HTR-8/SVneo (cell line): ENCODE measurements around the gene KIAA1958.

Source experiments
- DNase-seq: peaks from one replicate; pipeline ENCODE4 v3.0.0; 2011; ENCODE audit warnings: low spot score, mixed read lengths; ENCODE audit not compliant: insufficient read length
- FAIRE-seq: peaks from 2 replicates; lab custom pipeline; 2011; peaks lifted over from hg19 to GRCh38; lab: Jason Lieb, UNC

The KIAA1958 gene, protein sequence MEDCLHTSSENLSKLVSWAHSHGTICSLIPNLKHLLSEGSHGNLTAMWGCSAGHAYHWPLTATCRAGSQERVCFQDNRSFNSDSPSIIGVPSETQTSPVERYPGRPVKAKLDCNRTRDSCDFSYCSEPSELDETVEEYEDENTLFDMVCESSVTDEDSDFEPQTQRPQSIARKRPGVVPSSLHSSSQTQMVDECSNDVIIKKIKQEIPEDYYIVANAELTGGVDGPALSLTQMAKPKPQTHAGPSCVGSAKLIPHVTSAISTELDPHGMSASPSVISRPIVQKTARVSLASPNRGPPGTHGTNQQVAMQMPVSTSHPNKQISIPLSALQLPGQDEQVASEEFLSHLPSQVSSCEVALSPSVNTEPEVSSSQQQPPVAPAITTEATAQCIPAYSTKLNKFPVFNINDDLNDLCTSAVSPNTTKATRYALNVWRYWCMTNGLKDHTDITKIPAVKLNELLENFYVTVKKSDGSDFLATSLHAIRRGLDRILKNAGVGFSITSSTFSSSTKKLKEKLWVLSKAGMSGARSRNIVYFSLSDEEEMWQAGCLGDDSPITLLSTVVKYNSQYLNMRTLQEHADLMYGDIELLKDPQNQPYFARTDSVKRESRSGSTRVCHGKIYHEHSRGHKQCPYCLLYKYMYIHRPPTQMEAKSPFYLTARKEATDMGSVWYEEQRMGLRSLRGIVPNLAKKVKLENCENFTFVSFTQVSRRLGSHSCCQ

DNA sequence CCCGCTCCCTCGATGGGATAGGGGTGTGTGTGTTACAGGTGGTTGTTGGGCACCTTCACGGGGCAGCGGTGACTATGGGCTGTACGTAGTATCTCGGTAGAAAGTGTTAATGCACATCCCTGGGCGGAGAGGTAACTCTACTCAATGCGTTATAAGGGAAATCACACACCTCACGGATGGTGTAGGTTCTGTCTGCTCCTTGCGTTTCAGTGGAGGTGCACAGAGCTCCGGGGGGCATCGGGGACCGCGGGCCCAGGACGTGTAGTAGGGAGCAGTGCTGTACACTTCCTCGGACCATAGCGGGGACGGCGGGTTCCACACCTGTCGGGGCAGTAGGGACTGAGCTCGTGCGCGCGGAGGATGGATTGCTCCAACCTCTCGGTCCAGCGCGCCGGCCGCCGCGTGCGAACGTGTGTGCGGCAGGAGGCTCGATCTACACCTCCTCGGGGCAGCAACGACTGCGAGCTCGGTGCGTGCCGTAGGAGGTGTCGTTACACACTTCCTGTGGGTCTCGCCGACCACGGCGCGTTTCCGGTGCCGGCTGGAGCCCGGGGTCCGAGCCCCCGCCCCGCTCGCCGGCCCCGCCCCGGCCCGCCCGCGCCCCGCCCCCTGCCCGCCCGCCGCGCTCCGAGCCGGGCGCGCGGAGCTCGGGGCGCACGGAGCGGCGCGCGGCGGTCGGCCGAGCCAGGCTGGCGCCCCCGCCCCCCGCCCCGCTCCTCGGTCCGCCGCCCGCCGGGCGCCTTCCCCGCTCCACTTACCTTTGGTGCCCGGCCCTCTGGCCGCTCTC, at the start of gene KIAA1958:
TSS of gene KIAA1958 (plus strand) at position 607 of the 787 bp plus-strand sequence. CDS start 87,254 bp downstream, outside the sequence.
- peak; percentile 89 for DNase-seq
- peak; percentile 42 for FAIRE-seq

DNA sequence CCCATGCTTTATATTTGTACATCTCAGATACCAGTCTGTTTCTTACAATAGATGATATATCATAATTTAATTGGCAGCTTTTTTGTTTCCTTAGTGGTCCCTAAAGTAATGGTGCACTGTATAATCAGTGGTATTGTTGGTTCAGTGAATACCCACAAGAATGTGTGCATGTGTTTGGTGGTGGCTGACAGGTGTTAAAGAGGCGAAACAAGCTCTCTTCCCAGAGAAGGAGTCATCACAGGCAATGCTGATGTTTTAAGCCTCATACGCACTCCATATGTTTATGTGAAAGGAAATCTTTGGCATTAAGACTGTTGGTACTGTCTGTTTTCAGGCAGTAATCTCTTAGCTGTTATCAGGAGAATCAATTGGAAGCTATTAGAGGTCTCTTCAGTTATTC, 49.2 kb upstream of the KIAA1958 start:
- DNase-seq (no peak), FAIRE-seq (no peak)

DNA sequence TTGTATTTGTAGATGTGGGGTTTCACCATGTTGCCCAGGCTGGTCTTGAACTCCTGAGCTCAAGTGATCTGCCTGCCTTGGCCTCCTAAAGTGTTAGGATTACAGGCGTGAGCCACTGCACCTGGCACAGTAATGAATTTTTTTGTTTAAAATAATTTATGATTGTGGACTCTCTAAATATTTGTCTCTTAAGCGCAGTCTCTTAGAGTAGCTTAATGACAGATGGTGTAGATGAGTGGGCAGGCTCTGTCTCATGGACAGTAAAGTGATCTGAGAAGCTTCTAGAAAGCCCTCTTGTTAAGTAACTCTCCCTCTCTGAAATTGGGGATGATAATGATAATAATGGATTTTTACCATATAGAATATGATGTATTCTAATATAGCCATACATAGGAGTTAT, 47.5 kb upstream of the KIAA1958 start:
- no peak for FAIRE-seq

DNA sequence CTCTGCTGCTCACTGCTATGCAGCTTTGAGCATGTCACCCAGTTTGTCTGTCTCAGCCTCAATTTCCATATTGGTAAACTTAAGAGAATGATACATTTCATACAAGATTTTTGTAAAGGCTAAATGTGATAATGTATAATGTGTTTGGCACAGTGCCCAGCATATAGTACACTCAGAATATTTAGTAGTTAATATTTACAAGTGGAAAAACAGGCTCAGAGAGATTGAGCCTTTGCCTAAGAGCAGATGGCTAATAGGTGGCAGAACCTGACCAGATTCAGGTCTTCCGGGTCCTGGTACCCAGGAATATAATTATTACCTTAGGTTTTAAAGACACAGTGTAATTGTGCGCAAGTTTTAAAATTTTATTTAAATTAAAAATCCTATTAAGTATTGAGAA, 46.8 kb upstream of the KIAA1958 start:
- no peak for FAIRE-seq
- DNase-seq: no peak

More for the DNA sequence above, 47.5 kb upstream of the KIAA1958 start:
- no peak for DNase-seq

DNA sequence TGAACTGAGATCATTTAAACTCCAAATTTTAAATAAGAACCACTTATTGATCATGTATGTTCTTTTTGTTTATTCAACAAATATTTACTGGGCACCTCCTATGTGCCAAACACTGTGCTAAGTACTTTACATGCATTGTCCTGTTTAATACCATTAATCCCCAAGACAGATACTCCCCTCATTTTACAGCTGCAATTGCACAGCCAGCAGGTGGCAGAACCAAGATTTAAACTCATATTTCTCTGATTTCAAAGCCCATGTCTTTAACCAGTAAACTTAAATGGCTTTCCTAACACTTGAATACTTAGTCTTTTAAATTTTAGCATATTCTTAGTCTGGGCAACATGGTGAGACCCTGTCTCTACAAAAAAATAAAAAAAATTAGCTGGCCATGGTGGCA, 43.4 kb upstream of the KIAA1958 start:
- no peak for DNase-seq
- FAIRE-seq: no peak

DNA sequence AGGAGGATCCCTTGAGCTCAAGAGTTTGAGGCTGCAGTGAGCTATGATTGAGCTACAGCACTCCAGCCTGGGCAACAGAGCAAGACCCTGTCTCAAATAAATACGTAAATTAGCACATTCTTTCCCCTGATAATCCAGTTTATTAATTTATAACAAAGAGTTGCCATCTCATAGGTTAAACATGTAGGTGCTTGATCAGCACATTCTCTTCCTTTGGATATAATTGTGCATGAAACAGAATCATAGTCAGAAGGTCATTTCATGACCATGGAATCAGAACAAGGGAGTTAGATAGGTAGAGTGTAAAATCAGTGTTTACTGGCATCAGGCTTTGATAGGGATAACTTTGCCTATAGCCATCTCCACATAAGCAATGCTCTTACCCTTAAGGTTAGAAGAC, 43.0 kb upstream of the KIAA1958 start:
- DNase-seq (no peak), FAIRE-seq (no peak)

DNA sequence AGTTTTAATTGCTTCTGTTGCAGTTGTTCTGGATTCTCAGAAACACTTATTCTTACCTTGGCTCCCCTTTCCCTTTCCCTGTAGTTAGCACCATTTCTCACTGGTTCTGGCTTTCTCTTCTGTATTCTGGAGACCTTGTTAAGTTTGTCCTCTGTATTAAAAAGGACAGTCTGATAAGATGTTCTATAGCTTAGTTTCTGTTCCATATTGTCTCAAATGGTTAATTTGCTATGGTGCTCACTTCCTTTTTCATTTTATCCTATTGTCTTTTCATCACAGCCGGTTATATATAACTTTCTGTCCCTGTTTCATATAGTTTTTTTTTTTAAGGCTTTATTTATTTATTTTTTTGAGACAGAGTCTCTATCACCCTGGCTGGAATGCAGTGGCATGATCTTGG, 41.4 kb upstream of the KIAA1958 start:
- DNase-seq (no peak), FAIRE-seq (no peak)

DNA sequence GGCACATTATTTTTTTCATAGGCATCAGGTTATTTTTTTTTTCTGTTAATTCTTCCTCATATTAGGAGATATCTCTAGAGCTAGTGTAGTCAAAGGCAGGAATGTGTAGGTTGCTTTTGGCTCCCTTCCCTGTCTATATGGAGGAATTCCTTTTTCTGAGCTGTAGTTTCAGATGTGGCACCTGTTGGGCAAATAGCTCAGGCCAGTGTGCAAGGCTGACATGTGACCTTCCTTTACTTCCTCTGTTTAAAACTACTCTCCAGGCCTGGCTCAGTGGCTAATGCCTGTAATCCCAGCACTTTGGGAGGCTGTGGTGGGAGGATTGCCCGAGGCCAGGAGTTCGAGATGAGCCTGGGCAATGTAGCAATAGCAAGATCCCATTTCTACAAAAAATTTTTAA, 40.5 kb upstream of the KIAA1958 start:
- no peak for FAIRE-seq
- no peak for DNase-seq

DNA sequence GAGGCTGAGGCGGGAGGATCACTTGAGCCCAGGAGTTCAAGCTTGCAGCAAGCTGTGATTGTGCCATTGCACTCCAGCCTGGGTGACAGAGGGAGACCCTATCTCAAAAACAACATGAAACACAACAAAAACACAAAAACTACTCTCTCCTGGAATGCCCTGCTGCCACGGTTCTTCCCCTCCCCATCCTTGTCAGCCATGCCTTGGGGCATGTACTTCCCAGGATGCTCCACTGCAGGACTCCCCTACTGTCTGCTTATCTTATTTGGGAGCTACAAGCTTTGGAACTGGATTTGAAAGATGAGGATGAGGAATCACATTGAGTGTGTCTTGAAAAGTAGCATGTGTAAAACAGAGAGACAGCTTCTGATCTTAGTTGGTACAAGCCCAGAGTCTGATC, 40.1 kb upstream of the KIAA1958 start:
- FAIRE-seq (no peak), DNase-seq (no peak)

DNA sequence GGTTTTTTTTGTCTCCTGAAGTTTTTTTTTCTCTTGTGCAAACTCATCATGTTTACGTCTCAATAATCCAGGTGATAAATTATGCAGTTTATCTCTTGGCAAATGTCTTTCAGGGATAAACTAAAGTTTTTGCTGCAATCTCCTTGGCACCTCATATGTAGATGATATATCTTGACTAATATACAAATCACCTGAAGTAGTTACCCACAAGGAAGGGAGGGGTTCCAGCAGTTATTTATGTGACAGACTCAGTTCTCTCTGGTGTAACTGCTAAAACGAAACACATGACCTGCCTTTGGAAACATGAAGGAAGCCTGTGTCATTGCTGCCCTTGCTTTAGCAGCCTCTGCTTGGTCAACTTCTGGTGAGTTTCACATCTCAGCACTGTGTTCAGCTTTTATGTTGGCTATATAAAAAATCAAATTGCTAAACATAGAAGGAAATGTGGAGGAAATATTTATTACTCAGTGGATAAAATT, 39.3 kb upstream of the KIAA1958 start:
- FAIRE-seq (no peak), DNase-seq (no peak)

DNA sequence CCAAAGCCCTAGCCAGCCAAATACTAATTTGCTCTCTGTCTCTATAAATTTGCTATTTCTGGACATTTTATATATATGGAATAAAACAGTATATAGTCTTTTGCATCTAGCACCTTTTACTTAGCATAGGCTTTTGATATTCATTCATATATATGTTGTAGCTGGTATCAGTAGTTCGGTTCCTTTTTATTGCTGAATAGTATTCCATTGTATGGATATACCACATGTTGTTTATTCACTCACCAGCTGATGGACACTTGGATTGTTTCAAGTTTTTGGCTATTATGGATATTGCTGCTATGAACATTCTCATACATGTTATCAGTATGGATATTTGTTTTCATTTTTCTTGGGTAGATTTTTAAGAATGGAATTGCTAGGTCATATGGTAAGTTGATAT, 23.8 kb upstream of the KIAA1958 start:
- no peak for FAIRE-seq
- DNase-seq: no peak

DNA sequence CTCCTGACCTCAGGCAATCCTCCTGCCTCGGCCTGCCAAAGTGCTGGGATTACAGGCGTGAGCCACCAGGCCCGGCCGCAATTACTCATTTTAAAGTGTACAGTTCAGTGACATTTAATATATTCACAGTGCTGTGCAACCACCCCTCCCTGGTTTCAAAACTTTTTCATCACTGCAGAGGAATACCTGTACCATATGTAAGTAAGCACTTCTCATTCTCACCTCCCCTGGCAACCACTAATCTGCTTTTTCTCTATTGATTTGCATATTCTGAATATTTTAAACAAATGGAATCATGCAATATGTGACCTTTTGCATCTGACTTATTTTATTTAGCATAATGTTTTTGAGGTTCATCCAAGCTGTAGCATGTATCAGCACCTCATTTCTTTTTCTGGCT, 21.3 kb upstream of the KIAA1958 start:
- FAIRE-seq: no peak

DNA sequence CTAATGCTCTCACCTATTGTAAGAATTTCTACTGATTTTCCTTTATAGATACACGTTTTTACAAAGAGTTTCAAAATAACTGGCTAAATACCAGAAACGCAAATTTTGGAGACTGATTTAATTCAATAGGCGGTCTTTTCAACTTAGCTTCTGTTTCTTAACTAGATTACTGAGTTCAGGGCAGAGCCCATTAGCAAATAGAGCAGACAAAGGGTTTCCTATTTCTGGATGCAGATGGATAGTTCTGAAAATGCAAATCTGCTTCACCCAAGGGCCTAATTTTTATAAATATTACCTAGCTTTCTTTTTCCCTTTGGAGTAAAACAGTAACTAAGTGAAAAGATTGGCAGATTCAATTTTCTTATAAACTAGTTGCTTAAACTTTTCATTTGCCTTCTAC, 13.6 kb upstream of the KIAA1958 start:
- no peak for FAIRE-seq

More for the DNA sequence above, 21.3 kb upstream of the KIAA1958 start:
- DNase-seq: no peak

DNA sequence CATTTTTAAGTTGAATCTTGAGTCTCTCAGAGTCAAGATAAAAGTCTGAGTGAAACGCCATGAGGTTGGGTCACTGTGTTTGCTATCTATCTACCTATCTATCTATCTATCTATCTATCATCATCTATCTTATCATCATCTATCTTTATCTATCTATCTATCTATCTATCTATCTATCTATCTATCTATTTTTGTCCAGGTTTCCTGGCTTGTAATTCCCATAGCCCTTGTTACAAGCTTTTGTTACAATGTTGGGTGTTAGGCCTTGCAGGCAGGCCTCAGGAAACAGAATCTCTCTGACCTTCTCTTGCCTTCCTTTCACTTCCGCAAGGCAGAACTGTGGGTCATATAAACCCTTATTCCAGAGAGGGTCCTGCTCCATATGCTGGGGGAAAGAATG, 12.6 kb upstream of the KIAA1958 start:
- DNase-seq: no peak
- FAIRE-seq: no peak

More for the DNA sequence above, 13.6 kb upstream of the KIAA1958 start:
- no peak for DNase-seq

DNA sequence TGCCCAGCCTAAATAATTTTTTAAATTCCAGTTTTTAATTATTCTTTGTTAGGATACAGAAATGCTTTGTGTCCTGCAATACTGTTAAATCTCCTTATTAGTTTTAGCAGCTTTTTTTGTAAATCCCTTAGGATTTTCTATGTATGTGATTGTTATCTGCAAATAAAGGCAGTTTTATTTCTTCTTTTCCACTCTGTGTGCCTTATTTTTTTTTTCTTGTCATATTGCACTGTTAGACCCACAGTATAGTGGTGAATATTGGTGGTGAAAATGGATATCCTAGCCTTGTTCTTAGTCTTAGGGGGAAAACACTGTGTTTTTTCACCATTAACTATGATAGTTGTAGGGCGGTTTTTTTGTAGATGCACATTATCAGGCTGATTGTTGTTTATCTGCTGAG, 11.3 kb upstream of the KIAA1958 start:
- FAIRE-seq: no peak
- no peak for DNase-seq

DNA sequence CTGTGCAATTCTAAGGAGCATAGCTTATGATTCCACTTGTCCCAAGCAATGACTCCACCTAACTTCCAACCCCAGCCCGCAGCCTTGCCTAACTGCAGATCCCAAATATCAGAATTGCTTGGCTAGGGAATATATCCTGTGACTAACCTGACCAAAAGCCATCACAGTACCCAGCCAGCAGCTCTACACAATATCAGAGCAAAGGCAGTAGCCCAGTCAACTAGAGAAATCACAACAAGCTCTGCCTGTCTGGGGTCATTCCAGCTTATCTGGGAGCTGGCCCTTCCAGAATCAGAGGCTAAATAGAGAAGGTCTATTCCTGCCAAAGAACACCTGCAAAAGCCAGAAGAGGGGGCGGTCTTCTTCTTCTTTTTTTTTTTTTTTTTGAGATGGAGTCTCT, 9.3 kb upstream of the KIAA1958 start:
- FAIRE-seq: no peak
- no peak for DNase-seq

DNA sequence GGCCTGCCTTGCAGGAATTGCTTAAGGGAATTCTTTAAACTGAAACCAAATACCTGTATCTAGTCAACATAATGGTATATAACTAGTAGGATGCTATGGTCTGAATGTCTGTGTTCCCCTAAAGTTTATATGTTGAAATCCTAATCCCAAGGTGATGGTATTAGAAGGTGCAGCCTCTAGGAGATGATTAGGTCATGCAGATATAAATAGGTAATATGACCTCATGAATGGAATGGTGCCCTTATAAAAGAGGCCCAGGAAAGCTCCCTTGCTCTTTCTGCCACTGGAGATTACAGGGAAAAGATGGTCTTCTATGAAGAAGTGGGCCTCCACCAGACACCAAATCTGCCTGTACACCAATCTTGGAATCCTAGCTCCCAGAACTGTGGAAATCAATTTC, 7.4 kb upstream of the KIAA1958 start:
- DNase-seq: no peak
- FAIRE-seq: no peak

DNA sequence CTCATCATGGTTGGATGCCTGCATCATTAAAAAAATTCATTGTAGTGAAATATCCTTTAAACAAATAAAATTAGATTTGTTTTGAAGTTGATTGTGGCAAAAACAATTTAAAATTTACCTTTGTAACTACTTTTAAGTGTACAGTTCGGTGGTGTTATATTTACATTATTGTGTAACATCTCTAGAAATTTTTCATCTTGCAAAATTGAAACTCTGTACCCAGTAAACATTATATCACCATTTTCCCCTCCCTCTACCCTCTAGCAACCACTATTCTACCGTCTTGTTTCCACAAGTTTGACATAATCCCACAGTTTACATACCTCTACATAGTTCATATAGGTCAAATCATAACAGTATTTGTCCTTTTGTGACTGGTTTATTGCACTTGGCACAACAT, 2.0 kb upstream of the KIAA1958 start:
- no peak for FAIRE-seq

DNA sequence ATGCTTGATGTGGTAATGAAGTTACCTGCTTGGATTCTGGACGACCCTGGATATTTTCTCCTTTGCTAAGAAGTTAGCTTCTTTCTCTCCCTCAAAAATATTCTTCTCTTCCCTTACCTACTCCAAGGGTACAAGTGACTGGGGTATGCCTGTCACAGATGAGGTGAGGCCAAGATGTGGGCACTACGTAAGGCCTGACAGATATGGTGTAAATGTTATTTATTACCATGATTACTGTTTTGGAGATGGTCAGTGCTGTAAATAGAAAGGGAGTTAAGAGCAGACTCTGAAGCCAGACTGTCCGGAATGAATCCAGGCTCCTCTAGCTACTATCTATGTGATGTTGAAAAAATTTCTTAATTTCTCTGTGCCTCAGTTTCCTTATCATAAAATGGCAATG, 1.1 kb upstream of the KIAA1958 start:
- no peak for DNase-seq
- no peak for FAIRE-seq

More for the DNA sequence above, 2.0 kb upstream of the KIAA1958 start:
- DNase-seq: no peak

DNA sequence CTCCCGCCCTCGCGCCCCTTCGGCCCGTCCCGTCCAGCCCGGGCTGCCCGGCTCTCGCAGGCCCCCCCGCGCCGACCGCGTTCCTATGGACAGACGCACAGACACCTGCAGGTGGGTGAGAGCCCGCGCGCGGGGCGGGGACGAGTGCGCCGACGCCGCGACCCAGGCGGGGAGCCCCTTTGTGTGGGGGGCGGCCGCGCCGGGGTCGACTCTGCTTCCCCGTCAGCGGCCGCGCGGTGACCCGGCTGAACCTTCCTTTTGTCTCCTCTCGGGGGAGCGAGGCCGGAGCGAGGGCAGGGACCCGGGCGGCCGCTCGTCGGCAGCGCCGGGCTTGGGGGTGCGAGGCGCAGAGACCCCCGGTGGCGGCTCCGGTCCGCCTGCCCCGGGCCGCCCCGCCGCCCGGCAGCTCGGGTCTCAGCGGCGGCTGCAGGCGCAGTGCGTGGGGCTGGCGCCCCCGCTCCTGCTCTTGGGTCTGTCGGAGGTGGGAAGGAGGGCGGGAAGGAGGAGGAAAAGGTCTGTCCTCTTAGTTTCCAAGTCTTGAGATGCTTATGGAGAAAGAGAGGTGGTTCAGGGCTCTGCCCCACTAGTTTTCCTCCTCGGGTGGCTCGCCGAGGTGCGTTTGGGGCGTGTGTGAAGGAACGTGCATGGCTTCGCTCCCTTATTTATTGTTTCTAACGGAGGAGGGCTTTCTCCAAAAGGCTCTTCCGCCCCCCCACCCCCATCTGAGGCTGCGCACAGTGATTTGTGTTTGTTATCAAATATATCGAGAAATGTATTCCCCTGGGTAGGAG, 576 bp downstream of the KIAA1958 start:
- DNase-seq: peak; percentile 40
- no peak for FAIRE-seq
